GM23338 (cell line): ENCODE data around the gene EVC2. TPM values are rescaled to one million over a fixed set of nuclear protein-coding genes. Genes with fewer than 3 reads are reported as not detected.

Experiments used
- ATAC-seq: fragments of 200-7000 bp; cut with Tn5 transposase; 3 replicates; pipeline ENCODE4 v1.9.1; 2020
- DNase-seq: peaks from one replicate; pipeline ENCODE4 v3.0.0-alpha.2; 2015; ENCODE audit warnings: low spot score
- H2AFZ ChIP-seq: fragments of 200-600 bp; sonication (generic); 2 replicates; pipeline ENCODE4 v1.8.0; 2016; ENCODE audit warnings: antibody characterized with exemption, mild to moderate bottlenecking, moderate library complexity
- H3F3A ChIP-seq: fragments of 200-600 bp; sonication (generic); replicated peaks from 2 replicates; pipeline ENCODE4 v1.8.0; 2017; ENCODE audit warnings: antibody characterized with exemption, mixed run types, low read depth
- H3K27ac ChIP-seq: fragments of 200-600 bp; sonication (generic); 2 replicates; pipeline ENCODE4 v1.6.1; 2016; ENCODE audit warnings: low read depth
- H3K27me3 ChIP-seq: fragments of 200-600 bp; sonication (generic); 2 replicates; pipeline ENCODE4 v1.8.0; 2016; ENCODE audit warnings: mild to moderate bottlenecking, mixed run types, moderate library complexity; ENCODE audit not compliant: insufficient read depth
- H3K36me3 ChIP-seq: fragments of 200-600 bp; sonication (generic); 2 replicates; pipeline ENCODE4 v1.8.0; 2016; ENCODE audit warnings: mild to moderate bottlenecking; ENCODE audit not compliant: insufficient read depth
- H3K4me1 ChIP-seq: fragments of 200-600 bp; sonication (generic); 2 replicates; pipeline ENCODE4 v1.8.0; 2016; ENCODE audit warnings: mild to moderate bottlenecking, moderate library complexity; ENCODE audit not compliant: insufficient read depth
- H3K4me2 ChIP-seq: fragments of 200-600 bp; sonication (generic); 2 replicates; pipeline ENCODE4 v1.7.1; 2017; ENCODE audit warnings: mixed run types
- H3K4me3 ChIP-seq: fragments of 200-600 bp; sonication (generic); 2 replicates; pipeline ENCODE4 v1.6.1; 2016; ENCODE audit warnings: mixed run types
- H3K79me2 ChIP-seq: fragments of 200-600 bp; sonication (generic); replicated peaks from 2 replicates; pipeline ENCODE4 v1.8.0; 2017; ENCODE audit warnings: mild to moderate bottlenecking; ENCODE audit not compliant: insufficient read depth
- H3K9me2 ChIP-seq: fragments of 200-600 bp; sonication (generic); 2 replicates; pipeline ENCODE4 v1.8.0; 2017; ENCODE audit not compliant: insufficient read depth
- H4K20me1 ChIP-seq: fragments of 200-600 bp; sonication (generic); replicated peaks from 2 replicates; pipeline ENCODE4 v1.8.0; 2017; ENCODE audit warnings: mild to moderate bottlenecking; ENCODE audit not compliant: insufficient read depth
- H3K27ac Mint-ChIP-seq: 2 replicates; pipeline ENCODE4 v1.8.0; 2020; ENCODE audit warnings: inconsistent platforms, mild to moderate bottlenecking, moderate library complexity, mixed read lengths
- H3K27me3 Mint-ChIP-seq: 3 replicates; pipeline ENCODE4 v1.8.0; 2022; ENCODE audit warnings: low read depth, mild to moderate bottlenecking, moderate library complexity, mixed read lengths, inconsistent platforms; ENCODE audit not compliant: insufficient read depth, poor library complexity
- H3K36me3 Mint-ChIP-seq: 3 replicates; pipeline ENCODE4 v1.8.0; 2021; ENCODE audit warnings: low read depth, mild to moderate bottlenecking, inconsistent platforms, moderate library complexity, mixed read lengths
- H3K4me1 Mint-ChIP-seq: 3 replicates; pipeline ENCODE4 v1.8.0; 2020; ENCODE audit warnings: mild to moderate bottlenecking, inconsistent platforms, mixed read lengths
- H3K4me3 Mint-ChIP-seq: 3 replicates; pipeline ENCODE4 v1.8.0; 2021; ENCODE audit warnings: moderate library complexity, mild to moderate bottlenecking, inconsistent platforms, mixed read lengths
- H3K9me3 Mint-ChIP-seq: 3 replicates; pipeline ENCODE4 v1.8.0; 2020; ENCODE audit warnings: moderate library complexity, mild to moderate bottlenecking, inconsistent platforms, mixed read lengths
- CREB1 ChIP-seq: fragments of 250-450 bp; sonication (Bioruptor Pico); IDR thresholded peaks from 2 replicates; pipeline ENCODE4 v1.5.0; 2020; ENCODE audit warnings: low read depth, mild to moderate bottlenecking, moderate library complexity
- EZH2 ChIP-seq: fragments of 200-600 bp; sonication (generic); IDR thresholded peaks from one replicate; pipeline ENCODE4 v1.8.0; 2017; ENCODE audit warnings: antibody characterized with exemption, mild to moderate bottlenecking, low read depth; ENCODE audit not compliant: unreplicated experiment
- POLR2AphosphoS5 ChIP-seq: IDR thresholded peaks from 2 replicates; pipeline ENCODE4 v1.6.1; 2016; ENCODE audit warnings: antibody characterized with exemption, low read depth
- STAT1 ChIP-seq: IDR thresholded peaks from one replicate; pipeline ENCODE4 v1.6.1; 2016; ENCODE audit warnings: antibody characterized with exemption; ENCODE audit not compliant: unreplicated experiment
- ZNF114 ChIP-seq: fragments of 250-450 bp; sonication (Bioruptor Pico); IDR thresholded peaks from 2 replicates; pipeline ENCODE4 v1.5.0; 2020; ENCODE audit warnings: mild to moderate bottlenecking, moderate library complexity
- polyA plus RNA-seq: library from polyadenylated mRNA; unstranded; fragments of >200 nt; fragmentation: Nextera tagmentation; extraction: Ambion mirVana; gene quantifications from 2 replicates; pipeline ENCODE4 v1.2.1, GENCODE V29; 2016
- total RNA-seq: library from RNA; depleted of rRNA; stranded (reverse); fragments of >200 nt; shearing (Covaris generic); gene quantifications from 2 replicates; pipeline ENCODE4 v1.2.3, GENCODE V29; 2014
- TF ChIP-seq, protein P1 (sequence below), 2 experiments: fragments of 200-600 bp in 1 of 2; sonication (generic) in 1 of 2; conservative IDR thresholded peaks; 2 replicates each; pipeline versions ENCODE4 v1.5.1 to v1.6.1; 2016 to 2017; ENCODE audit warnings: antibody characterized with exemption in 2 of 2, low read depth in 2 of 2, mild to moderate bottlenecking in 2 of 2, moderate library complexity in 1 of 2
- TF ChIP-seq, protein P2 (sequence below): IDR thresholded peaks from one replicate; pipeline ENCODE4 v1.6.1; 2018; ENCODE audit warnings: antibody characterized with exemption; ENCODE audit not compliant: unreplicated experiment
- TF ChIP-seq, protein P3 (sequence below): fragments of 250-450 bp; sonication (Bioruptor Pico); IDR thresholded peaks from 2 replicates; pipeline ENCODE4 v1.5.0; 2020; ENCODE audit warnings: mild to moderate bottlenecking, moderate library complexity

Gene EVC2
- total and polyA plus RNA-seq, 2 experiments from 2014 or later: 3.4 to 11.5 TPM

DNA sequence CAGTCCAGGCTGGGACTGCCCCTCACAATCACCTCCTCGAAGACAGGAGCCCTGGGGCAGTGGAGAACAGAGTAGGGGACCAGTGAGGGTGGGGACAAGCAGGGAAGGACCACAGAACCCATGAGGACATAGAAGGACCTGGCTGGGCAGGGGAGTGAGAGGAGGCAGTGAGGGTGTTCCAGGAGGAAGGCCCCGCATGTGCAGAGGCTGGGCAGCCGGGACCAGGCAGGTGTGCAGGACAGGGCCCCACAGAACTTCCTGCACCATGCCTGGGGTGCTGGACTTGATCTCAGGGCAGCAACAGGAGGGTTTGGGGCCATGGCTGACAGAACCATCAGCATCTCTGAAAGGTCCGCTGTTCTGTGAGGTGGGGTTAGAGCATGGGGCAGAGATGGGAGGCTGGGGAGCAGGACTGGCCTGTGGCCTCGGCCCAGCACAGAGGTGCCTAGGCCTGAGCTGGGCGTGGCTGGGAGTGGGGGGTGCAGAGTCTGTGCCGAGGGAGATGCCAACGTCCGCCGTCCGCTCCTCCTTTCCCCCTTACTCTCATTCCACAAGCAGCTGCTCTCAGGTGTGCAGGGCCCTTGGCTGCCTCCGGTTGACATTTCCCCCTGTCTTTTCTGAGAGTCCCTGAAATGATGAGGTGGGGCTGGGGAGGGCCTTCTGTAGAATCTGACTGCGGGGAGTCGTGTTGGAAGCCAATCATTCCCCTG, 43.5 kb upstream of the EVC2 start (continued):
- TF ChIP-seq, protein P1, sequence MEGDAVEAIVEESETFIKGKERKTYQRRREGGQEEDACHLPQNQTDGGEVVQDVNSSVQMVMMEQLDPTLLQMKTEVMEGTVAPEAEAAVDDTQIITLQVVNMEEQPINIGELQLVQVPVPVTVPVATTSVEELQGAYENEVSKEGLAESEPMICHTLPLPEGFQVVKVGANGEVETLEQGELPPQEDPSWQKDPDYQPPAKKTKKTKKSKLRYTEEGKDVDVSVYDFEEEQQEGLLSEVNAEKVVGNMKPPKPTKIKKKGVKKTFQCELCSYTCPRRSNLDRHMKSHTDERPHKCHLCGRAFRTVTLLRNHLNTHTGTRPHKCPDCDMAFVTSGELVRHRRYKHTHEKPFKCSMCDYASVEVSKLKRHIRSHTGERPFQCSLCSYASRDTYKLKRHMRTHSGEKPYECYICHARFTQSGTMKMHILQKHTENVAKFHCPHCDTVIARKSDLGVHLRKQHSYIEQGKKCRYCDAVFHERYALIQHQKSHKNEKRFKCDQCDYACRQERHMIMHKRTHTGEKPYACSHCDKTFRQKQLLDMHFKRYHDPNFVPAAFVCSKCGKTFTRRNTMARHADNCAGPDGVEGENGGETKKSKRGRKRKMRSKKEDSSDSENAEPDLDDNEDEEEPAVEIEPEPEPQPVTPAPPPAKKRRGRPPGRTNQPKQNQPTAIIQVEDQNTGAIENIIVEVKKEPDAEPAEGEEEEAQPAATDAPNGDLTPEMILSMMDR (conservative IDR thresholded peaks at IDR 0.05; ENCODE audit: low read depth in 2 of 2): no peak
- TF ChIP-seq, protein P2, sequence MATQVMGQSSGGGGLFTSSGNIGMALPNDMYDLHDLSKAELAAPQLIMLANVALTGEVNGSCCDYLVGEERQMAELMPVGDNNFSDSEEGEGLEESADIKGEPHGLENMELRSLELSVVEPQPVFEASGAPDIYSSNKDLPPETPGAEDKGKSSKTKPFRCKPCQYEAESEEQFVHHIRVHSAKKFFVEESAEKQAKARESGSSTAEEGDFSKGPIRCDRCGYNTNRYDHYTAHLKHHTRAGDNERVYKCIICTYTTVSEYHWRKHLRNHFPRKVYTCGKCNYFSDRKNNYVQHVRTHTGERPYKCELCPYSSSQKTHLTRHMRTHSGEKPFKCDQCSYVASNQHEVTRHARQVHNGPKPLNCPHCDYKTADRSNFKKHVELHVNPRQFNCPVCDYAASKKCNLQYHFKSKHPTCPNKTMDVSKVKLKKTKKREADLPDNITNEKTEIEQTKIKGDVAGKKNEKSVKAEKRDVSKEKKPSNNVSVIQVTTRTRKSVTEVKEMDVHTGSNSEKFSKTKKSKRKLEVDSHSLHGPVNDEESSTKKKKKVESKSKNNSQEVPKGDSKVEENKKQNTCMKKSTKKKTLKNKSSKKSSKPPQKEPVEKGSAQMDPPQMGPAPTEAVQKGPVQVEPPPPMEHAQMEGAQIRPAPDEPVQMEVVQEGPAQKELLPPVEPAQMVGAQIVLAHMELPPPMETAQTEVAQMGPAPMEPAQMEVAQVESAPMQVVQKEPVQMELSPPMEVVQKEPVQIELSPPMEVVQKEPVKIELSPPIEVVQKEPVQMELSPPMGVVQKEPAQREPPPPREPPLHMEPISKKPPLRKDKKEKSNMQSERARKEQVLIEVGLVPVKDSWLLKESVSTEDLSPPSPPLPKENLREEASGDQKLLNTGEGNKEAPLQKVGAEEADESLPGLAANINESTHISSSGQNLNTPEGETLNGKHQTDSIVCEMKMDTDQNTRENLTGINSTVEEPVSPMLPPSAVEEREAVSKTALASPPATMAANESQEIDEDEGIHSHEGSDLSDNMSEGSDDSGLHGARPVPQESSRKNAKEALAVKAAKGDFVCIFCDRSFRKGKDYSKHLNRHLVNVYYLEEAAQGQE: no peak
- TF ChIP-seq EZH2: no peak
- TF ChIP-seq STAT1: no peak
- no peak for TF ChIP-seq POLR2AphosphoS5
- no peak for TF ChIP-seq ZNF114 (CRISPR knock-in tag)
- TF ChIP-seq CREB1 (CRISPR knock-in tag): no peak

DNA sequence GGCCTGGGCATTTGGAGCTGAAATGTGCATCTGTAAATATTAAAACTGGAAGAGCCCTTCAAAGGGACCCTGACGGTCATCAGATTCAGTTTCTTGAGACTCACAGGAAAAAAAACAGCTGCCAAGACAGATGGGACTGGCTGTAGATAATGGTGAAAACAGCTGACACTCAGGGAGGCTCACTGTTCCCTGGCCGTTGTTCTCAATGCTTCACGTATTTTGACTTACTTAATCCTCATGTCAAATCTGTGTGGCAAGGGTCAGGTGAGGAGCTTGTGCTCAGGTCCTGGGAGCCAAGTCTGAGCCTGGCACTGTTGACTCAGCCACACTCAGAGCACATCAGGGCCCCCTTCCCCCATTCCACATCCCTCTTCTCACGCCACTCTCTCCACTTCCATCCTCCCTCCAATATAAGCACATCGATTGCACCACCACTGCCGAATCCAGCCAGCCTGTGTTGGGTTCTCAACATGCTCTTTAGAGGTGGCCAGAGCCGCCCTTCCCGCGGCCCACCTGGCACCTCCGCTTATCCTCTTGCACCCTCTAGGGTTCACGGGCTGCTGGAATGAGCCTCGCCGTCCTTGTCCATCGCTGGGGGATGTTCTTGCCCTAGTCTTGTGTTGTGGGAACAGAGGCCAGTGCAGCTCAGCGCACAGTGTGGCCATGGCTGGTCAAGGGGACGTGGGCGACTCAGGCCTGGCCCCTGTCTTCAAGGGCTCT, 42.7 kb upstream of the EVC2 start:
- TF ChIP-seq, protein P3, sequence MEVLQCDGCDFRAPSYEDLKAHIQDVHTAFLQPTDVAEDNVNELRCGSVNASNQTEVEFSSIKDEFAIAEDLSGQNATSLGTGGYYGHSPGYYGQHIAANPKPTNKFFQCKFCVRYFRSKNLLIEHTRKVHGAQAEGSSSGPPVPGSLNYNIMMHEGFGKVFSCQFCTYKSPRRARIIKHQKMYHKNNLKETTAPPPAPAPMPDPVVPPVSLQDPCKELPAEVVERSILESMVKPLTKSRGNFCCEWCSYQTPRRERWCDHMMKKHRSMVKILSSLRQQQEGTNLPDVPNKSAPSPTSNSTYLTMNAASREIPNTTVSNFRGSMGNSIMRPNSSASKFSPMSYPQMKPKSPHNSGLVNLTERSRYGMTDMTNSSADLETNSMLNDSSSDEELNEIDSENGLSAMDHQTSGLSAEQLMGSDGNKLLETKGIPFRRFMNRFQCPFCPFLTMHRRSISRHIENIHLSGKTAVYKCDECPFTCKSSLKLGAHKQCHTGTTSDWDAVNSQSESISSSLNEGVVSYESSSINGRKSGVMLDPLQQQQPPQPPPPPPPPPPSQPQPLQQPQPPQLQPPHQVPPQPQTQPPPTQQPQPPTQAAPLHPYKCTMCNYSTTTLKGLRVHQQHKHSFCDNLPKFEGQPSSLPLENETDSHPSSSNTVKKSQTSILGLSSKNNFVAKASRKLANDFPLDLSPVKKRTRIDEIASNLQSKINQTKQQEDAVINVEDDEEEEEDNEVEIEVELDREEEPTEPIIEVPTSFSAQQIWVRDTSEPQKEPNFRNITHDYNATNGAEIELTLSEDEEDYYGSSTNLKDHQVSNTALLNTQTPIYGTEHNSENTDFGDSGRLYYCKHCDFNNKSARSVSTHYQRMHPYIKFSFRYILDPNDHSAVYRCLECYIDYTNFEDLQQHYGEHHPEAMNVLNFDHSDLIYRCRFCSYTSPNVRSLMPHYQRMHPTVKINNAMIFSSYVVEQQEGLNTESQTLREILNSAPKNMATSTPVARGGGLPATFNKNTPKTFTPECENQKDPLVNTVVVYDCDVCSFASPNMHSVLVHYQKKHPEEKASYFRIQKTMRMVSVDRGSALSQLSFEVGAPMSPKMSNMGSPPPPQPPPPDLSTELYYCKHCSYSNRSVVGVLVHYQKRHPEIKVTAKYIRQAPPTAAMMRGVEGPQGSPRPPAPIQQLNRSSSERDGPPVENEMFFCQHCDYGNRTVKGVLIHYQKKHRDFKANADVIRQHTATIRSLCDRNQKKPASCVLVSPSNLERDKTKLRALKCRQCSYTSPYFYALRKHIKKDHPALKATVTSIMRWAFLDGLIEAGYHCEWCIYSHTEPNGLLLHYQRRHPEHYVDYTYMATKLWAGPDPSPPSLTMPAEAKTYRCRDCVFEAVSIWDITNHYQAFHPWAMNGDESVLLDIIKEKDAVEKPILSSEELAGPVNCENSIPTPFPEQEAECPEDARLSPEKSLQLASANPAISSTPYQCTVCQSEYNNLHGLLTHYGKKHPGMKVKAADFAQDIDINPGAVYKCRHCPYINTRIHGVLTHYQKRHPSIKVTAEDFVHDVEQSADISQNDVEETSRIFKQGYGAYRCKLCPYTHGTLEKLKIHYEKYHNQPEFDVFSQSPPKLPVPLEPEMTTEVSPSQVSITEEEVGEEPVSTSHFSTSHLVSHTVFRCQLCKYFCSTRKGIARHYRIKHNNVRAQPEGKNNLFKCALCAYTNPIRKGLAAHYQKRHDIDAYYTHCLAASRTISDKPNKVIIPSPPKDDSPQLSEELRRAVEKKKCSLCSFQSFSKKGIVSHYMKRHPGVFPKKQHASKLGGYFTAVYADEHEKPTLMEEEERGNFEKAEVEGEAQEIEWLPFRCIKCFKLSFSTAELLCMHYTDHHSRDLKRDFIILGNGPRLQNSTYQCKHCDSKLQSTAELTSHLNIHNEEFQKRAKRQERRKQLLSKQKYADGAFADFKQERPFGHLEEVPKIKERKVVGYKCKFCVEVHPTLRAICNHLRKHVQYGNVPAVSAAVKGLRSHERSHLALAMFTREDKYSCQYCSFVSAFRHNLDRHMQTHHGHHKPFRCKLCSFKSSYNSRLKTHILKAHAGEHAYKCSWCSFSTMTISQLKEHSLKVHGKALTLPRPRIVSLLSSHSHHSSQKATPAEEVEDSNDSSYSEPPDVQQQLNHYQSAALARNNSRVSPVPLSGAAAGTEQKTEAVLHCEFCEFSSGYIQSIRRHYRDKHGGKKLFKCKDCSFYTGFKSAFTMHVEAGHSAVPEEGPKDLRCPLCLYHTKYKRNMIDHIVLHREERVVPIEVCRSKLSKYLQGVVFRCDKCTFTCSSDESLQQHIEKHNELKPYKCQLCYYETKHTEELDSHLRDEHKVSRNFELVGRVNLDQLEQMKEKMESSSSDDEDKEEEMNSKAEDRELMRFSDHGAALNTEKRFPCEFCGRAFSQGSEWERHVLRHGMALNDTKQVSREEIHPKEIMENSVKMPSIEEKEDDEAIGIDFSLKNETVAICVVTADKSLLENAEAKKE (CRISPR knock-in tag): no peak
- TF ChIP-seq, protein P1 (conservative IDR thresholded peaks at IDR 0.05; ENCODE audit: low read depth in 2 of 2): peak in 1 of 2 experiments; percentile 47; a peak in 2 of 4 replicates
- Histone ChIP-seq H2AFZ (no peak overlapping the region), H3K4me1 (peaks cover 22% of the 10 kb centered on the region), H3K4me3 (no peak overlapping the region), H3K79me2 (no peaks in the 10 kb centered on the region), H3K4me2 (peak overlapping the region; percentile 49; the same call in 1 of the 2 replicates), H4K20me1 (no peaks in the 10 kb centered on the region), H3K9me2 (no peaks in the 10 kb centered on the region), H3F3A (no peaks in the 10 kb centered on the region), H3K36me3 (no peaks in the 10 kb centered on the region; the same call in 1 of the 2 replicates), H3K27me3 (no peaks in the 10 kb centered on the region), H3K27ac (peak overlapping the region; percentile 76; the same call in 1 of the 2 replicates)
- Mint-ChIP-seq H3K27ac (peak overlapping the region; percentile 92), H3K4me3 (no peak overlapping the region), H3K36me3 (peaks cover 43% of the 10 kb centered on the region), H3K27me3 (peaks cover 12% of the 10 kb centered on the region), H3K4me1 (peaks cover 37% of the 10 kb centered on the region), H3K9me3 (no peaks in the 10 kb centered on the region)
- peak; percentile 5; the same call in 2 of the 3 replicates for ATAC-seq
- peak; percentile 23 for DNase-seq
